HEK293T (cell line): ENCODE measurements around the gene CCDC170.

Experiments used
- CTCF ChIA-PET: fragments of 350-600 bp; formaldehyde crosslinking; extraction: SDS; loops from one replicate; lab custom pipeline; 2021; ENCODE audit warnings: antibody characterized with exemption, inconsistent platforms; lab: Yijun Ruan, JAX
- POLR2A ChIA-PET: fragments of 350-600 bp; formaldehyde crosslinking; extraction: SDS; loops from one replicate; lab custom pipeline; 2020; ENCODE audit warnings: antibody characterized with exemption, inconsistent platforms; lab: Yijun Ruan, JAX
- DNase-seq: peaks from one replicate; pipeline ENCODE4 v3.0.0; 2012; ENCODE audit warnings: mixed read lengths; ENCODE audit errors: extremely low spot score
- ARNT ChIP-seq: fragments of 450-650 bp; IDR thresholded peaks from 2 replicates; pipeline ENCODE4 v1.6.1; 2017; ENCODE audit warnings: mild to moderate bottlenecking
- BHLHE40 ChIP-seq: fragments of 450-650 bp; IDR thresholded peaks from 2 replicates; pipeline ENCODE4 v1.6.1; 2016; ENCODE audit warnings: mild to moderate bottlenecking, moderate library complexity, borderline replicate concordance
- CTBP1 ChIP-seq: fragments of 450-650 bp; IDR thresholded peaks from 2 replicates; pipeline ENCODE4 v1.6.1; 2016; ENCODE audit warnings: borderline replicate concordance
- ELF4 ChIP-seq: fragments of 450-650 bp; IDR thresholded peaks from 2 replicates; pipeline ENCODE4 v1.6.1; 2017; ENCODE audit warnings: antibody characterized with exemption
- FOXA1 ChIP-seq: fragments of 450-650 bp; IDR thresholded peaks from 2 replicates; pipeline ENCODE4 v1.6.1; 2016; ENCODE audit warnings: mild to moderate bottlenecking
- FOXK2 ChIP-seq: fragments of 450-650 bp; IDR thresholded peaks from 2 replicates; pipeline ENCODE4 v1.6.1; 2016; ENCODE audit warnings: mild to moderate bottlenecking
- FOXM1 ChIP-seq: fragments of 450-650 bp; IDR thresholded peaks from 2 replicates; pipeline ENCODE4 v1.6.1; 2017; ENCODE audit warnings: mild to moderate bottlenecking, borderline replicate concordance
- HDGF ChIP-seq: fragments of 450-650 bp; IDR thresholded peaks from 2 replicates; pipeline ENCODE4 v1.6.1; 2017; ENCODE audit warnings: antibody characterized with exemption, borderline replicate concordance
- L3MBTL2 ChIP-seq: fragments of 450-650 bp; conservative IDR thresholded peaks from 2 replicates; pipeline ENCODE4 v1.6.1; 2016; ENCODE audit warnings: mild to moderate bottlenecking
- LEF1 ChIP-seq: fragments of 450-650 bp; IDR thresholded peaks from 2 replicates; pipeline ENCODE4 v1.6.1; 2017; ENCODE audit warnings: mild to moderate bottlenecking, borderline replicate concordance
- NFRKB ChIP-seq: fragments of 450-650 bp; IDR thresholded peaks from 2 replicates; pipeline ENCODE4 v1.6.1; 2016; ENCODE audit warnings: mild to moderate bottlenecking, moderate library complexity
- SP1 ChIP-seq: fragments of 450-650 bp; IDR thresholded peaks from 2 replicates; pipeline ENCODE4 v1.6.1; 2017
- SUZ12 ChIP-seq: fragments of 450-650 bp; IDR thresholded peaks from 2 replicates; pipeline ENCODE4 v1.6.1; 2016; ENCODE audit warnings: mild to moderate bottlenecking
- TARDBP ChIP-seq: fragments of 450-650 bp; IDR thresholded peaks from 2 replicates; pipeline ENCODE4 v1.6.1; 2016
- ZNF384 ChIP-seq: fragments of 450-650 bp; IDR thresholded peaks from 2 replicates; pipeline ENCODE4 v1.6.1; 2016
- TF ChIP-seq, protein P1 (sequence below): fragments of 450-650 bp; IDR thresholded peaks from 2 replicates; pipeline ENCODE4 v1.6.1; 2016

Gene CCDC170

DNA sequence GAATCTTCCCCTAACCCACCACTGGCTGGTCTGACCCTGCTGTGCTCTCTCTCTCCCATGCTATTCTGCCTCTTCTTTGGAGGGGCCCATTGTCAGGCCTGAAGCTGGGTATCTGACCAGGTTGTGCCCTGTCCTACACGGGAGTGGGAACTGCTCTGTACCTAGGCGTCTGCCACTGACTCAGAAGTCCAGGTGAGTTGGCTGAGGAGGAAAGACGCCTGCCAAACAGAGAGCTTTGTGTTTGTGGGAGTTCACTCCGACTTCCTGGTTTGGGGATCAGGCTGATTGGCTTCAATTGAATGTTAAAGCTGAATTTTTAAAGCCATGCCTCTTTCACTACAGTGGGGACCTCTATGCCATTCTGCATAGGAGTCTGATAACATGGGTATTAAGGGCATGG is 136.0 kb downstream of the CCDC170 start:
- DNase-seq = no peak
- CTCF ChIA-PET = no interaction called here
- POLR2A ChIA-PET = no interaction called here
- TF ChIP-seq ELF4 = no peak
- no peak for TF ChIP-seq SUZ12
- TF ChIP-seq HDGF = no peak

DNA sequence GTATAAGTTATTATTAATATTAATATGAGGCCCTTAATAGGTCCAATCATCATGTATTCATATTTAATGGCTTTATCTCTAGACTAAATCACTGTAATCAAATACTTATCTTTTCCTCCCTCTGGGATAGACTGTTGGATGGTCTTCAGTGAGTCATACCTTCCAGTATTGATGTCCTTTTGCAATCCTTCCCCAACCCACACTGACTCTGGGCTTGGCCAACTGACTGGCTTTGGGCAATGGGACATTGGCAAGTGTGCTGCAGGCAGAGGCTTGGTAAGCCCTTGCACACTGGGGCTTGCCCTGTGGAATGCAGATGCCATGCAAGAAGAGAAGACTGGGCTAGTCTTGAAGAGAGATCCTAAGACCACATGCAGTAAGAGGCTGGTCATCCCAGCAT is 136.6 kb downstream of the CCDC170 start:
- ChIA-PET POLR2A (interaction anchor here (0.6 kb wide), 1 partner anchor 27 kb away, joined by 3 read pairs; no protein-coding TSS in a partner anchor), CTCF (no interaction called here)
- DNase-seq = no peak
- TF ChIP-seq LEF1 = no peak
- TF ChIP-seq SUZ12 = no peak
- no peak for TF ChIP-seq TARDBP
- no peak for TF ChIP-seq CTBP1
- TF ChIP-seq BHLHE40 = no peak
- TF ChIP-seq, protein P1, sequence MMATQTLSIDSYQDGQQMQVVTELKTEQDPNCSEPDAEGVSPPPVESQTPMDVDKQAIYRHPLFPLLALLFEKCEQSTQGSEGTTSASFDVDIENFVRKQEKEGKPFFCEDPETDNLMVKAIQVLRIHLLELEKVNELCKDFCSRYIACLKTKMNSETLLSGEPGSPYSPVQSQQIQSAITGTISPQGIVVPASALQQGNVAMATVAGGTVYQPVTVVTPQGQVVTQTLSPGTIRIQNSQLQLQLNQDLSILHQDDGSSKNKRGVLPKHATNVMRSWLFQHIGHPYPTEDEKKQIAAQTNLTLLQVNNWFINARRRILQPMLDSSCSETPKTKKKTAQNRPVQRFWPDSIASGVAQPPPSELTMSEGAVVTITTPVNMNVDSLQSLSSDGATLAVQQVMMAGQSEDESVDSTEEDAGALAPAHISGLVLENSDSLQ = no peak
- no peak for TF ChIP-seq FOXK2
- no peak for TF ChIP-seq HDGF
- TF ChIP-seq ZNF384 = no peak
- TF ChIP-seq ELF4 = no peak
- TF ChIP-seq FOXA1 = no peak
- TF ChIP-seq NFRKB = no peak
- TF ChIP-seq SP1 = no peak
- no peak for TF ChIP-seq ARNT
- TF ChIP-seq FOXM1 = no peak
- TF ChIP-seq L3MBTL2 = no peak

DNA sequence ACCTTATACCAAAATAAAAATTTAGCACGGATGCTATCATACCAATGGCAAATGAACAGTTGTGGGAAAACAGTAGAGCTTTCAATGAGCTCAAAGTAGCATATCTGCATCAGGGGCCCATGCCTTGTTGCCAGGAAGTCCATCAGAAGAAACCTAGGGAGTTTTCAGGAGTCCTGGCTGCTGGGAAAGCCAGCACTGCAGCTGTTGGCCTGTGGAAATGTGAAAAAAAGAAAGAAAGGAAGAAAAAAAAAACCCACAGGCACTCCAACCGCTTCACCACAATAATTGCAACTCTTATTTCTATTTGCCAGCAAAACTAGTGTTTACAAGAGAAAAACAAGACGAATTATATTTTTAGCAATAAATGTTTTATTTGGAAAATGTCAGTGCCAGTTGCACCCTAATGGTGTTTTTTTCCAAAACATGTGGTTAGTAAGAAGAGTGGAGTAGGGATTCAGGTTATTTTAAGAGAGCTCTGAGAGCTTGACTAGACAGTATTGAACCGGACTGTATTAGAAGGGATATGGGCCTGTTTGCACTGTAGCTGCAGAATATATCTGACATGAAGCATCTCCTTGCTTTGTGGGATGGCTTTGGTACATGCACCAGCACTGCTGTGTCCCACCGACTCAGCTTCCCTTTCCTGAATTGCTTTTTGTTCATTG is 137.3 kb downstream of the CCDC170 start:
- no peak for DNase-seq
- POLR2A ChIA-PET = interaction anchor here (0.6 kb wide), 1 partner anchor 26 kb away, joined by 3 read pairs; no protein-coding TSS in a partner anchor
- CTCF ChIA-PET = no interaction called here
- TF ChIP-seq BHLHE40 (no peak), SUZ12 (no peak), ARNT (no peak), LEF1 (no peak), TARDBP (no peak), ELF4 (no peak), HDGF (no peak), NFRKB (no peak), FOXA1 (no peak), SP1 (no peak), CTBP1 (no peak)
- TF ChIP-seq, protein P1 = no peak

DNA sequence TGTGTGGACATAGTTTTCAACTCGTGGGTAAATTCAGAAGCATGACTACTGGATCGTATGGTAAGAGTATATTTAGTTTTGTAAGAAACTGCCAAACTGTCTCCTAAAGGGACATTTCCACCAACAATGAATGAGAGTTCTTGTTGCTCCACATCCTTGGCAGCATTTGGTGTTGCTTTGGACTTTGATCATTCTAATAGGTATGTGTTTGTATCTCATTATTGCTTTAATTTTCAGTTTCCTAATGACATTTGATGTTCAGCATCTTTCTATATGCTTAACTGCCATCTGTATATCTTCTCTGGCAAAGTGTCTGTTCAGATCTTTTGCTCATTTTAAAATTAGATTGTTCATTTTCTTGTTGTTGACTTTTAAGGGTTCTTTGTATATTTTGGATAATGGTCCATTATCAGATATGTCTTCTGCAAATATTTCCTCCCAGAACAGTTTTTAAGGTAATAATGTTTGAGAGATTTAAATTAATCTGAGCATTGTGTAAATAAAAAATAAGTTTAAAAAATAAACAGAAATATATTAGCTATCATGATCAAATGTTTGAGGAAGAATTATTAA is 138.7 kb downstream of the CCDC170 start:
- CTCF ChIA-PET = no interaction called here
- TF ChIP-seq SP1 = no peak
- TF ChIP-seq FOXK2 = no peak
- no peak for TF ChIP-seq ELF4
- TF ChIP-seq L3MBTL2 = no peak
- no peak for TF ChIP-seq FOXA1
- TF ChIP-seq TARDBP = no peak
- no peak for TF ChIP-seq CTBP1
- TF ChIP-seq BHLHE40 = no peak
- TF ChIP-seq ZNF384 = no peak
- no peak for TF ChIP-seq HDGF
- no peak for TF ChIP-seq SUZ12
- no peak for TF ChIP-seq NFRKB
- no peak for TF ChIP-seq ARNT
- TF ChIP-seq LEF1 = no peak
- TF ChIP-seq, protein P1 = no peak
- TF ChIP-seq FOXM1 = no peak
- POLR2A ChIA-PET = no interaction called here
- no peak for DNase-seq

DNA sequence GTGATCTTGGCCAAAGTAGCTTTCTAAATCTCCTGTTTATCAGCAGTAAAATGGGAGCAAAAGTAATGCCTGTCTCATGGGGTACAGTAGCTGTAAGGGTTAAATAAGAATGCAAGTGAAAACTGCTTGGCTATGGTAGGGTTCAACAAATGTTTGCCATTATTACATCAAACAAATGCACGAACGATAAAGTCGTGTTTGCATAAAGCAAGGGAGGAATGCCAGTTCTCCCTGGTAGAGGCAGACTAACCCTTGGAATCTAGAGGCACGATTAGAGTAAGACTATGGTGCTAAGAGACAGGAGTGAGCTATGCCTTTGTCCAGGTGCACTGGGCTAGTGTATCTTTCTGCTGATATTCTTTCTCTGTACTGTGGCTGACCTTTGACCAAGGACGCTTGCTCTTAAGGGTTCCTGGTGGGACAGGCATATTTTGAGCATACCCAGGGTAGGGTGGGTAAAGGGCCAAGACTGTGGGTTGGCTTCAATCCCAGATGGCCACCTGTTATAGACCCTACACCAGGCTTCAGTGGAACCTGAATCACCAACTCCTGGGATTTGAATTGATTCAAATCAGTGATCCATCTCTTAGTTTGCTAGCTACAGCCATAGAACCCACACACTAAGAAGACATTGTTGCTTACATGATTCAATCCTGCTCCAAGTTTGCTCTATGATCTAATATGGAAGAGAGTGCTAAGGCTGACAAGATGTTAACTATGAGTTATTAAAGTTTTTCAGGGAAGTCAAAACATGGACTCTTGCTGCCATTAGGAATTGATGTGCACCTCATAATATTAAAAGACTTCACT is 139.9 kb downstream of the CCDC170 start:
- no peak for DNase-seq
- TF ChIP-seq FOXK2 (no peak), SP1 (no peak)
- ChIA-PET CTCF (no interaction called here), POLR2A (no interaction called here)

DNA sequence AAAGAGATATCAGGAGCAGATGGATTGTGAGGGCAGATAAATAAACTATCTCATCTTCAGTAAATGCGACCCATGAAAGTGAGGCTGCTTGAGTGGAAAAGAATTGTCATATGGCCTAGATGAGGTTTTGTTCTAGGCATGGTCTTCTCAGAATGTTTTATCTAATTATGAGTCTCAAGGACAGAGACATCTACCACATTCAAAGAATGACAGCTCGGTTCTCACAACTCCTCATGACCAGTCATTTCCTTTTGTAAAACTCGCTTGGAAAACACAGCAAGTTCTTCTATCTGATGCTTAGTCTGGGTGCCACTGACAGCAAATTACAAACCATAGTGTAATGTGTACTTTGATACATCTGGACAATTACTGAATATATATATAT is 140.5 kb downstream of the CCDC170 start:
- TF ChIP-seq FOXM1 (no peak), FOXK2 (no peak), LEF1 (no peak), HDGF (no peak), CTBP1 (no peak), ZNF384 (no peak), ARNT (no peak), L3MBTL2 (no peak), SUZ12 (no peak), SP1 (no peak), FOXA1 (no peak)
- TF ChIP-seq, protein P1 = no peak
- DNase-seq = no peak
- ChIA-PET CTCF (no interaction called here), POLR2A (no interaction called here)
